Stimulated activated CD4-positive, alpha-beta T cell treated with anti-CD3 and anti-CD28 coated beads, Interleukin-4, amount 100 ng/mL, for 48 hours (primary cell): Measurements from ENCODE around the gene SCG5.

Source experiments
- DNase-seq, 2 donors: peaks; one replicate each; pipeline ENCODE4 v3.0.0-alpha.2; 2020; ENCODE audit warnings: low read depth in 2 of 2

The SCG5 gene

GRCh38 chr15:32659340-32660155 lies 18.0 kb downstream of the SCG5 start:
- no peak for DNase-seq

DNA sequence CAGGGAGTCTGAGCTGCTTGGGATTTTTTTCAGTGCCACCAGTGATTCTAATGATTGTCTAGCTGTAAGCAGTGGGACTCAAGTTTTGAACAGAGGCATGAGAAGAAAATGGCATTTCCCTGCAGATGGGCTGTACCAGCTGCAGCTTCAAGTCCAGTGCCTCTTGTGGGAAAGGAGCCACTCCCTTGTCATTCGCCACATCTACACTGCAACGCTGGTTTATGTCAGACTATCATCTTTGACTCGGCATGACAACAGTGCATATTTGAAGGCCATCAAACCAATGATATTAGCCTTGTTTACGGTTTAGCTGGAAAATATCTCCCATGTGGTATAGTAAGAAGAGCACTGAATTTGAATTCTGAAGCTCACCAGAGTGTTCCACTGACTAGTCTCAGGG lies 22.2 kb downstream of the SCG5 start:
- DNase-seq = no peak

DNA sequence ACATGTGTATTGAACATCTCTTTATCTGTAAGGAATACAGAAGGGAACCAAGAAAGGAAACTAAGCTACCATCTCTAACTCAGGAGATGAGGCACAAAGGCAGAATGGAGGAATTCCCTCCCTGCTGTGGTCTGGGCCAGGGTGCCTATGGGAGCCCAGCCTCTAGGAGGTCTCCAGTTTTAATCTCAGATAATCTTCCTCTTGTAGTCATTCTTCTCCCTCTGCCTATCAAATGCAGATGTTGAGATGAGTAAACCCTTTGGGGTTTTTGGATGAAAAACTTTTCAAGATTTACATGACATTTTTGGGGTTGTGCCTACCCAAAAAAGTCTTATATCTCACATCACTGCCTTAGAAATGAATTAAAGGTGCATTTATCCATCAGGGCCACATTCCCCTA lies 23.3 kb downstream of the SCG5 start:
- DNase-seq = no peak

- DNase-seq = no peak
These were observed 25.8 kb downstream of the SCG5 start for GRCh38 chr15:32667321-32667720.

GRCh38 chr15:32668942-32669341 lies 27.4 kb downstream of the SCG5 start:
- DNase-seq = no peak

- no peak for DNase-seq
These were observed 28.5 kb downstream of the SCG5 start for GRCh38 chr15:32669896-32670611.

GRCh38 chr15:32670623-32671022 lies 29.1 kb downstream of the SCG5 start:
- no peak for DNase-seq

GRCh38 chr15:32671339-32672325 lies 30.1 kb downstream of the SCG5 start:
- DNase-seq = no peak

GRCh38 chr15:32674681-32675080 lies 33.2 kb downstream of the SCG5 start:
- no peak for DNase-seq

GRCh38 chr15:32675466-32675865 lies 34.0 kb downstream of the SCG5 start:
- DNase-seq = no peak

GRCh38 chr15:32676169-32676568 lies 34.7 kb downstream of the SCG5 start:
- DNase-seq = no peak

DNA sequence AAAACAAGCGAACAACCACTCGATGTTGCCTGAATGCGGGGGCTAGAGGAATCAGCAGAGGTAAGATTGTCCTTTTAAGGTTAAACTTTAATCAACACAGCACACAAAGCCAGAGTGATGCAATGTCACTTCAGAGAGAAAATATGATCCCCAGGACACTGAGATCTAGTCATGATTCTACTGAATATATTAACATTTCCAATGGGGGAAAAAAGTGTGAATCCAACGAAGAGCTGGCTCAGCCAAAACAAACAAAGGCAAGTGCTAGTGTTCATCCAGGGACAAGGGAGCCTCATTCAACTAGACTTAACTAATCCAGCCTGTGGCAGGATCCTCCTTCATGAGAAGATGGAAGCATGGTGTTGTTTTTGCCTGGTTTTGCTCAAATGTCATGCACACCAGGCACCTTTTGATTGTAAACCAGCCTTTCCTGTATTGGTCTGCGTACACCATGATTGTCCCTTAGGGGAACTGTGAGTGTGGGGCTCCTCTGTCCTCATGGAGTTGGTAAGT lies 35.8 kb downstream of the SCG5 start:
- no peak for DNase-seq

DNA sequence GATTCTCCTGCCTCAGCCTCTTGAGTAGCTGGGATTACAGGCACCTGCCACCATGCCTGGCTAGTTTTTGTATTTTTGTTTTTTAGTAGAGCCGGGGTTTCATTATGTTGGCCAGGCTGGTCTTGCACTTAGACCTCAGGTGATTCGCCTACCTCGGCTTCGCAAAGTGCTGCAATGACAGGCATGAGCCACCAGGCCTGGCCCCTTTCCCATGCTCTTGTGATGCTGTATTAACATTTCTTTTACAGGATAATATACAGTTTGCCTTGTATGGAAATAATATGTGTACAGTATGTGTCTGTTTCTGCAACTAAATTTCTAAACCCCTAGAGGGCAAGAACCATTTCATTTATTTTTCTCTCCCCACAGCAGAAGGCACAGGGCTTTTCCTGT lies 37.8 kb downstream of the SCG5 start:
- no peak for DNase-seq

DNA sequence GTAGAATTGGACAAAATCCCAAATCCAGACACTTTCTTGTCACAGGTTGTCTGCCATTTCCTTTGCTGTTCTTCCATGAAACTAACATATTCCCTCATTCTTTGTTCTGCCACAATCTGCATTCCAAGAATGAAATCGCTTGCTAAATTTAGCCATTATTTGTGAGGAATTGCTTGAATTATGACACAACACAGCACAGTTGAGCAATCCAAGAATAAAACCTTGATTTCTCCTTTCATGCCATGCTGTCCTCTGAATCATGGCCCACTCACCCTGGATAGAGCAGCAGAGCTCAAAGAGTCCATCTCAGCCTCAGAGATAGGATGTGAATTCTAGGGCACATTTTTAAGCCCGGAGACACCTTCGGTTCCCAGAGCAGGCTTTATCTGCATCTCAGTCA lies 41.1 kb downstream of the SCG5 start:
- no peak for DNase-seq

- DNase-seq = no peak
These were observed 41.6 kb downstream of the SCG5 start for GRCh38 chr15:32682977-32683630.

DNA sequence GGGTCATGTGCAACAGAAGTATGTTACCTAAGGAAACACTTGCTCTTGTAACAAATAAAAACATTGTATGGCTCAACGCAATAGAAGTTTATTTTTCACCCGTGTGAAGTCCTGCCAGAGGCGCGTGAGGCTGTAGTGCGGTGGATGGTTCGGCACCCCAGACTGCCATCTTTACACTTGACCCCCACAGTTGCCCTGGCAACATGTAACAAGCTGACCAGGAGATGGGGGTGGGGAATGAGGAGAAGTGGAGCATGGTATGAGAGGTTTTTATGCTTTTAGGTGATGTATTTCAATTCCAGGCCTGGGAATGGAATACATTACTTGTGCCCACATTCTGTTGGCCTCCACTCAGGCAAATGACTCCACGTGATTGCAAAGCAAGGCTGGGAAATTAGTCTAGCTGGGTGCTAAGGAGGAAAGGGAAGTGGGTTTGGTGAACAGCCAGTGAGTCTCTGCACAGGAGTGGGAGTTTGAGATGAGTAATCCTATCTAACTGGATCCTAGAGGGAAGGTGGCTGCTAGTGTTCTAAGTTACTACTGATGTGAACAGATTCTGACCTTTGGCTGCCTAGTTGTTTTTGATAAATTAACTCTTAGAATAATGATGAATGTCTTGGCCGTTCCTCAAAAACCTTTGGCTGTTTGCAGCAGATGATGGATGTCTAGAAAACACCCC lies 42.5 kb downstream of the SCG5 start:
- no peak for DNase-seq

DNA sequence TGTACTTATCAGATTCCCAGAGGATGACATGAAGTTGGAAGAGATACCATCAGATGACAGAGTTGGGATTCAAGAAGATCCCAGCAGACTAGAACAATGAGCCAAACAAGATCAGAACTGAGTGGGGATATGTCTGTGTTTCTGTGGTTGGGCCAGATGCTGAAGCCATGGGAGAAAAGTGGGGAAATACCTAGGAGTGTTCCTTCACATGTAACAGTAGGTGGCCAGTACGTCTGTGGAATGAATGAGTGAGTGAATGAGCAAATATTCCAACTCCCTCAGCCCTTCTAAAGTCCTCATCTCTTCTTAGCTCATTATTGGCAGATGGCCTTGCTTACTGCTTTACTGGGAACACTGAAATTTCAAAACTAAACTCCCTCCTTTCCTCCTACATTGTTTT lies 44.1 kb downstream of the SCG5 start:
- DNase-seq = no peak

- DNase-seq = no peak
These were observed 46.0 kb downstream of the SCG5 start for GRCh38 chr15:32687556-32687955.

DNA sequence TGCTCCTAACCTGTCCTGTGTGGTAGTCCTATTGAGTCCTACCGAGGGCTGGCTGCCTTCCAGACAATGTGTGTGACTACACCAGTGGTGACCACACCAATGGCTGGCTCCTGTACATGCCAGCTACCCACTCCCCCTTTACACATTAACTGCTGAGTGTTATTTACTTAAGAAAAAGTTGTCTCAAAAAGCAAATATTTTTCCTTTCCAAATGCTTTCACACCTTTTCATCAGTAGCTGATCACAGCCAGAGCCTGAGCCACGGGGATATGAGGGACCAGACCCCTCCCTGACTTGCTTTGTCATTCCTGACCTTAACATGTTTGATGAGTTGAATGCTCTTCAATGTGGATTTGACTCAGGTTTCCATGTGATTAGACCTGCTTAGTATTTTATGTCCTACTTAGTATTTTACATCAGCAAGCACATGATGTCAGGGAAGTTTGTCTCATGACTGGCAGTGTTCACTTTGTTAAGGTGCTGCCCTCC lies 46.7 kb downstream of the SCG5 start:
- DNase-seq = no peak

DNA sequence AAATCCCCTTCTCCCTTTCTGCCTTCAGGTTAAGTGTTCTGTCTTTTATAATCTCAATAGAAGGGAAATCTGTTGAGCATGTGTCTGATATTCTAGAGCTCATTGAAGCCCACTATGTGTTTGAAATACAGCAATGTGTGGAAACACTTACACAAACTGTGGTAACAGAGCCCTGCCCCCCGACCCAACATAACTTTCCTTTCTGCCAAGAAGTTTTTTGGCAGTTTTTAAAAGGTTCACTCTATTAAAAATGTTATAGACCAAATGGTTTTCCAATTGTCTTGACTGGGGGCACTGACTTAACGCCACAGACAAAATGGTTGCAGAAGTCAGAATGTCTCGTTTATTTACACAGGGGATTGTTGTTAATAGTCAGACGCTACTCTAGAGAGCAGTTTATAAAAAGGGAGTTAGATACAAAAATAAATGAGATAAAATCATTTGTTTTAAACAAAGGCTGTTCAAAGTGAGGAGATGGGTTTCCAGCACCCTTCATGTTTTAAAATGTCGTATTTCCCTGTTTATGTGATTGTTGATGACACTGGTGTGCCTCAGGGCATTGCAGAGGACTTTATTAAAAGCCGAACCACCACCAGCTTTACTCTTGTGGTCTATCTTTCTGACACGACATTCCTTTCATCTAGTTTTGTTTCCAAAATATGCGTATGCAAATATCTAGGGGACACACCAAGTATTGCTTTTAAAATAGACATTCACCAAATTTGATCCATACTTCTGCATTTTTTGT lies 49.6 kb downstream of the SCG5 start:
- no peak for DNase-seq
